Coronary artery (tissue), 2 donors: Measurements from ENCODE around the gene SFTPB.

Experiments
- DNase-seq: peaks from one replicate; pipeline ENCODE4 v3.0.0-alpha.2; 2017; ENCODE audit warnings: low spot score
- H3K27ac ChIP-seq, 2 donors: fragments of 200-600 bp; sonication (generic); one replicate each; pipeline ENCODE4 v1.5.1; 2016 to 2019
- H3K4me3 ChIP-seq: fragments of 200-600 bp; sonication (generic); 2 replicates; pipeline ENCODE4 v1.5.1; 2016; ENCODE audit warnings: mild to moderate bottlenecking, moderate library complexity
- CTCF ChIP-seq: fragments of 200-600 bp; sonication (generic); IDR thresholded peaks from one replicate; pipeline ENCODE4 v1.5.1; 2019; ENCODE audit warnings: antibody characterized with exemption

The SFTPB gene

GRCh38 chr2:85669549-85669948, 1.6 kb upstream of the SFTPB start:
- Histone ChIP-seq H3K4me3 (no peak overlapping the region), H3K27ac (no peak overlapping the region)
- no peak for DNase-seq
- TF ChIP-seq CTCF: no peak

- no peak overlapping the region for H3K27ac ChIP-seq
- TF ChIP-seq CTCF: no peak
Observed at GRCh38 chr2:85668857-85669142, 801 bp upstream of the SFTPB start.

GRCh38 chr2:85667561-85668008, 414 bp downstream of the SFTPB start:
- TF ChIP-seq CTCF: no peak
- DNase-seq: no peak
- H3K27ac ChIP-seq: no peak overlapping the region
- H3K4me3 ChIP-seq: no peak overlapping the region

More at GRCh38 chr2:85668857-85669142, 801 bp upstream of the SFTPB start:
- DNase-seq: no peak
- H3K4me3 ChIP-seq: no peak overlapping the region

GRCh38 chr2:85666435-85667316, 1.3 kb downstream of the SFTPB start:
- DNase-seq: no peak

GRCh38 chr2:85666016-85666415, 2.0 kb downstream of the SFTPB start:
- no peak overlapping the region for H3K4me3 ChIP-seq
- no peak for DNase-seq
- TF ChIP-seq CTCF: no peak
- H3K27ac ChIP-seq: no peak overlapping the region

More at GRCh38 chr2:85666435-85667316, 1.3 kb downstream of the SFTPB start:
- Histone ChIP-seq H3K27ac (no peak overlapping the region), H3K4me3 (no peak overlapping the region)
- no peak for TF ChIP-seq CTCF

- TF ChIP-seq CTCF: no peak
- Histone ChIP-seq H3K4me3 (no peak overlapping the region), H3K27ac (no peak overlapping the region)
- DNase-seq: no peak
Observed at GRCh38 chr2:85665264-85665937, 2.6 kb downstream of the SFTPB start.
